HepG2 (cell line): Measurements from ENCODE around the gene UQCC2. TPM values are rescaled to one million over a fixed set of nuclear protein-coding genes. Genes with fewer than 3 reads are reported as not detected.

Source experiments
- FLYWCH1 ChIP-seq: sonication (generic); formaldehyde crosslinking; IDR thresholded peaks from 2 replicates; pipeline ENCODE4 v1.8.1; 2023; ENCODE audit warnings: mild to moderate bottlenecking, missing genetic modification reagents
- FOXJ3 ChIP-seq: sonication (generic); formaldehyde crosslinking; IDR thresholded peaks from 2 replicates; pipeline ENCODE4 v1.4.0; 2020; ENCODE audit warnings: missing genetic modification reagents, mild to moderate bottlenecking, borderline replicate concordance
- GRHL1 ChIP-seq: sonication (generic); formaldehyde crosslinking; conservative IDR thresholded peaks from 2 replicates; pipeline ENCODE4 v1.8.0; 2022; ENCODE audit warnings: missing genetic modification reagents
- KDM2A ChIP-seq: sonication (generic); formaldehyde crosslinking; IDR thresholded peaks from 2 replicates; pipeline ENCODE4 v1.4.0; 2020; ENCODE audit warnings: low read depth, missing genetic modification reagents, borderline replicate concordance
- MED13 ChIP-seq: sonication (generic); formaldehyde crosslinking; IDR thresholded peaks from 2 replicates; pipeline ENCODE4 v1.5.0; 2020; ENCODE audit warnings: missing genetic modification reagents
- MIXL1 ChIP-seq: IDR thresholded peaks from 2 replicates; pipeline ENCODE4 v1.6.1; 2016
- MTA1 ChIP-seq: sonication (generic); formaldehyde crosslinking; IDR thresholded peaks from 2 replicates; pipeline ENCODE4 v1.4.0; 2020; ENCODE audit warnings: missing genetic modification reagents, mild to moderate bottlenecking, borderline replicate concordance
- POLR2G ChIP-seq: fragments of 200-400 bp; formaldehyde crosslinking; IDR thresholded peaks from 2 replicates; pipeline ENCODE4 v1.6.1; 2018; ENCODE audit warnings: mild to moderate bottlenecking, low read depth, low read length, moderate library complexity
- RBM39 ChIP-seq: fragments of 200-400 bp; formaldehyde crosslinking; IDR thresholded peaks from one replicate; pipeline ENCODE4 v1.6.1; 2018; ENCODE audit warnings: antibody characterized with exemption, mild to moderate bottlenecking, low read depth, low read length; ENCODE audit not compliant: poor library complexity, severe bottlenecking
- RNF219 ChIP-seq: sonication (generic); formaldehyde crosslinking; IDR thresholded peaks from 2 replicates; pipeline ENCODE4 v1.5.0; 2020; ENCODE audit warnings: mild to moderate bottlenecking, missing genetic modification reagents
- TBX2 ChIP-seq: sonication (generic); formaldehyde crosslinking; IDR thresholded peaks from 2 replicates; pipeline ENCODE4 v1.5.0; 2020; ENCODE audit warnings: missing genetic modification reagents, mild to moderate bottlenecking, borderline replicate concordance
- TEF ChIP-seq: sonication (generic); formaldehyde crosslinking; IDR thresholded peaks from 2 replicates; pipeline ENCODE4 v1.5.0; 2020; ENCODE audit warnings: missing genetic modification reagents
- THAP9 ChIP-seq: sonication (generic); formaldehyde crosslinking; IDR thresholded peaks from 2 replicates; pipeline ENCODE4; 2020; ENCODE audit warnings: missing genetic modification reagents, mild to moderate bottlenecking, borderline replicate concordance
- ZBTB8A ChIP-seq: sonication (generic); formaldehyde crosslinking; IDR thresholded peaks from 2 replicates; pipeline ENCODE4 v1.4.0; 2020; ENCODE audit warnings: mild to moderate bottlenecking, low read depth, missing genetic modification reagents, borderline replicate concordance
- ZNF12 ChIP-seq: sonication (generic); formaldehyde crosslinking; IDR thresholded peaks from 2 replicates; pipeline ENCODE4 v1.5.0; 2020; ENCODE audit warnings: missing genetic modification reagents
- ZNF232 ChIP-seq: sonication (generic); formaldehyde crosslinking; IDR thresholded peaks from 2 replicates; pipeline ENCODE4 v1.4.0; 2020; ENCODE audit warnings: missing genetic modification reagents, borderline replicate concordance
- ZNF235 ChIP-seq: sonication (generic); formaldehyde crosslinking; IDR thresholded peaks from 2 replicates; pipeline ENCODE4 v1.8.1; 2023; ENCODE audit warnings: mild to moderate bottlenecking, missing genetic modification reagents, borderline replicate concordance
- ZNF414 ChIP-seq: sonication (generic); formaldehyde crosslinking; IDR thresholded peaks from 2 replicates; pipeline ENCODE4 v1.5.0; 2020; ENCODE audit warnings: missing genetic modification reagents
- ZNF782 ChIP-seq: sonication (generic); formaldehyde crosslinking; IDR thresholded peaks from 2 replicates; pipeline ENCODE4 v1.4.0; 2020; ENCODE audit warnings: missing genetic modification reagents, mild to moderate bottlenecking, borderline replicate concordance
- polyA plus RNA-seq, 8 experiments: library from polyadenylated mRNA; depleted of rRNA in 3 of 8; stranded (reverse) in 7 of 8; unstranded in 1 of 8; fragments of >200 nt; fragmentation: Illumina TruSeq in 4 of 8; extraction: Trizol in 4 of 8; gene quantifications; 2 replicates each; pipeline versions ENCODE4 v1.2.1 to v1.2.3, GENCODE V29; 2011 to 2016; ENCODE audit warnings: low read depth in 4 of 8, missing spikeins in 1 of 8, mixed read lengths in 1 of 8; ENCODE audit not compliant: insufficient read depth in 1 of 8
- total RNA-seq, 5 experiments: library from RNA; depleted of rRNA; stranded (reverse); fragments of >200 nt; fragmentation: Illumina TruSeq; extraction: Trizol; gene quantifications; 2 replicates each; pipeline ENCODE4 v1.2.3, GENCODE V29; 2016; ENCODE audit warnings: low read depth in 1 of 5

UQCC2 gene
- total and polyA plus RNA-seq, 2 of the 13 experiments (the other 11 are each of a cell fraction or from before 2014, with no cell fraction given) = 82.4 to 238 TPM

GRCh38 chr6:33711140-33712129 is at the start of gene UQCC2 (continued):
- TF ChIP-seq THAP9 (CRISPR knock-in tag) (peak; percentile 94), MIXL1 (CRISPR knock-in tag) (peak; percentile 67; the same call in 1 of the 2 replicates), ZBTB8A (CRISPR knock-in tag) (peak; percentile 74; the same call in 1 of the 2 replicates), TBX2 (CRISPR knock-in tag) (peak; percentile 95), ZNF414 (CRISPR knock-in tag) (no peak; the same call in 1 of the 2 replicates), ZNF235 (CRISPR knock-in tag) (peak; percentile 89; the same call in 1 of the 2 replicates), ZNF12 (CRISPR knock-in tag) (peak; percentile 0; the same call in 1 of the 2 replicates), FOXJ3 (no peak), ZNF782 (CRISPR knock-in tag) (0 out of 2 replicates have a peak, but pooled peaks have one; percentile 30), MTA1 (CRISPR knock-in tag) (no peak), POLR2G (peak; percentile 98), ZNF232 (CRISPR knock-in tag) (peak; percentile 14; the same call in 1 of the 2 replicates), RNF219 (CRISPR knock-in tag) (peak; percentile 81; the same call in 1 of the 2 replicates), MED13 (peak; percentile 74), RBM39 (peak; percentile 95), TEF (CRISPR knock-in tag) (no peak; the same call in 1 of the 2 replicates), GRHL1 (CRISPR knock-in tag) (no peak), KDM2A (peak; percentile 92), FLYWCH1 (CRISPR knock-in tag) (no peak)
